Measurements from ENCODE around the gene TUBGCP2.

The TUBGCP2 gene

GRCh38 chr10:133303206-133303605 is 5.5 kb downstream of the TUBGCP2 start:
- no peak for DNase-seq (ENCODE audit: low read depth in 2 of 2, low spot score in 1 of 2)

DNA sequence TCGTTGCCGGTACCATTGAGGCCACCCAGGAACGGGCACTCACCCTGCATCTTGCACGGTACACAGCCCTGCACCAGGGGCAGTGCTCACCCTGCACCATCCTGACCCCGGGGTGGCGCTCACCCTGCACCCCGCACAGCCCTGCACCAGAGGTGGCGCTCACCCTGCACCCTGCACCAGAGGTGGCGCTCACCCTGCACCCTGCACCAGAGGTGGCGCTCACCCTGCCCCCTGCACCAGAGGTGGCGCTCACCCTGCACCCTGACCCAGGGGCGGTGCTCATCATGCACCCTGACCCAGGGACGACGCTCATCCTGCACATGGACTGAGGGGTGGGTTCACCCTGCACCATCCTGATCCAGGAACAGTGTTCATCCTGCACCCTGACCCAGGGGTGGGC is 6.4 kb downstream of the TUBGCP2 start:
- DNase-seq (ENCODE audit: low read depth in 2 of 2, low spot score in 1 of 2): no peak

DNA sequence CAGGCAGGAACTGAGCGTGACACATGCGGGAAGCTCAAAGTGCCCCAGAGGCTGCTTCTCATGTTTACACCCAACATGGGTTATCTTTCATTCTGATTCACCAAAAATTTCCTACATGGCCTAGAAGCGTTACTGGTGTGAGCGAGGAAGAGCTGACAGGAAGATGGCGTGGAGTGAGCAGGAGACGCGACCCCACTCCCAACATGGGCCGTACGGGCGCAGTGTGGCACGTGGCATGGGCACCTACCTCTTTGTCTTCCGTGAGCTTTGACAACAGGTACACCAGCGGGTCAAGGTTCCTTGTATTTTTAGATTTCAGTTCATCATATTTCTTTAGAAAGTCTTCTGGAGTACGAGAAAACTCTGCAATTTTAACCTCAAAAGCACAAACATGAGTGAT is 8.9 kb downstream of the TUBGCP2 start:
- DNase-seq (ENCODE audit: low read depth in 2 of 2, low spot score in 1 of 2): no peak

- DNase-seq (ENCODE audit: low read depth in 2 of 2, low spot score in 1 of 2): no peak
These were observed 9.4 kb downstream of the TUBGCP2 start for GRCh38 chr10:133299224-133299623.

DNA sequence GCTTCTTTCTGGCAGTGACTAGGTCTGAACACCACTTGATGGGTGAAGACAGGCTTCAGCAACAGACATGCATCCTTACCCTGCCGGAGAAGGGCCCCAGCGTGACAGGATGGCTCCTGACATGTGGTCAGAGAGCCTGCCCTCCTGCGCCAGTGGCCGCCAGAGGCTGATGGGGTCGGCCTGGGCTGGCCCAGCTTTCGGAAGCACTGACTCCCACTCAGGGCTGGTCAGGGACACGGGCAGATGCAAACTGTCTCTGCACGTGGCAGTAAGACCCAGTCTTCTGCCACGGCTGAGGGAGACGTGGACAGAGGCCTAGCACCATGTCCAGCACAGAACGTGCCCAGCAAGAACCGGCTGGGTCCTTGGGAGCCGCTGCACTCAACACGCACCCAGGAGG is 10.2 kb downstream of the TUBGCP2 start:
- no peak for DNase-seq (ENCODE audit: low read depth in 2 of 2, low spot score in 1 of 2)

GRCh38 chr10:133297504-133297903 is 11.2 kb downstream of the TUBGCP2 start:
- no peak for DNase-seq (ENCODE audit: low read depth in 2 of 2, low spot score in 1 of 2)

DNA sequence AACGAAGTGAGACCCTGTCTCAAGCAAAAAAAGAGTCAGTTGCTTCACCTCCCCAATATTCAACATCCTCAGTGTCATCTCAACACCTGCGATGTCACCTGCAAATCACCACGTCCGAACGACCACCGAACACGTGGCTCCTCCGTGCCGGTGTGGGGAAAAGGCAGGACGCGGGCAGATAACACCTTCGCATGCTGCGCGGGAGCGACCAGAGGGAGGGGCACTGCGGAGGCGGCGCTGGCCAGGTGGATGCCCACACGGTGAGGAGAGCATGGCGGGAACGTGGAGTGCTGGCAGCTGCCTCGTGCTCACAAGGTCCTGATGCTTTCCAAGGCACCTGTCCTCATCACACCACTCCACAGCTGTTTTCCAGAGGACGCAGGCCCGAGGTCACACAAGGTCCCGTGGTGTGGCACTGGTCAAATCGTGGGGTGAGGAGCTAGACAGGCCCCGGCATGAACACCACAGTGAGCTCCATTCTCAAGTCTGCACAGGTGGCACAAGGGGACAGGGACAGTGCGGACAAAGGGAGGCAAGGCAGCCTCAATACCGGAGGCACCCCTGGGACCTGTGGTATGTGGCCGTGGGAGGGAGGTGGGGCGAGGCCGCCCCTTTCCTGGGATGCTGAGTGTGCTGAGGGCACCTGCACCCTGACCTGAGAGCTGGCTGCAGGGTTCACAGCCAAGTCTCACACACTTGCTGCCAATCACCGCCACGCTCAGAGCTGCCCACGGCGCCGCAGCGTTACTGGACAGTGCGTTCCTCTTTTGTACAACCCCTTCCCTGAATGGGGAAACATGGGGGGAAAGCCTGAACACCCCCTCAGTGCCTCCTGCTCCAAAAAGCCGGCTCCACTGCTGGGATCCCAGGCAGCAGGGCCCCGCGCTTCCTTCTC is 13.0 kb downstream of the TUBGCP2 start:
- no peak for DNase-seq (ENCODE audit: low read depth in 2 of 2, low spot score in 1 of 2)

GRCh38 chr10:133294189-133294588 is 14.5 kb downstream of the TUBGCP2 start:
- DNase-seq (ENCODE audit: low read depth in 2 of 2, low spot score in 1 of 2): no peak

- DNase-seq (ENCODE audit: low read depth in 2 of 2, low spot score in 1 of 2): no peak
These were observed 14.9 kb downstream of the TUBGCP2 start for GRCh38 chr10:133293810-133294119.

GRCh38 chr10:133292919-133293809 is 15.5 kb downstream of the TUBGCP2 start:
- no peak for DNase-seq (ENCODE audit: low read depth in 2 of 2, low spot score in 1 of 2)

DNA sequence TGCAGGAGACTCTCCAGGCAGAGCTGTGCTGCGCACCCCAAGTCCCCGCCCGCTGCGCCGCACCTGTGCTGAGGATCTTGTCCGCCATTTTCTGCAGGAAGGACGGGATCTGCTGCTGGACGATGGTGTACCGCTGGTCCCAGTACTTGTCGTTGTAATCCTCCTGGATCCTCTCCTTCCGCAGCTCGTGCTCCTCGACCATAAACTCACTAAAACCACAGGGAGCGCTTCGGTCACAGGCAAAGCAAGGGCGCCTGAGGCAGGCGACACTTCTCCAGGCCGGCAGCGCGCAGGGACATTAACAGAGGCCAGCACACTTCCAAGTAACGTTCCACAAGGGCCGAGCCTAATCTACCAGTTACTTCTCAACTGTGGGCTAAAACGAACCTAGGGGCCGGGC is 18.9 kb downstream of the TUBGCP2 start:
- DNase-seq (ENCODE audit: low read depth in 2 of 2, low spot score in 1 of 2): no peak

DNA sequence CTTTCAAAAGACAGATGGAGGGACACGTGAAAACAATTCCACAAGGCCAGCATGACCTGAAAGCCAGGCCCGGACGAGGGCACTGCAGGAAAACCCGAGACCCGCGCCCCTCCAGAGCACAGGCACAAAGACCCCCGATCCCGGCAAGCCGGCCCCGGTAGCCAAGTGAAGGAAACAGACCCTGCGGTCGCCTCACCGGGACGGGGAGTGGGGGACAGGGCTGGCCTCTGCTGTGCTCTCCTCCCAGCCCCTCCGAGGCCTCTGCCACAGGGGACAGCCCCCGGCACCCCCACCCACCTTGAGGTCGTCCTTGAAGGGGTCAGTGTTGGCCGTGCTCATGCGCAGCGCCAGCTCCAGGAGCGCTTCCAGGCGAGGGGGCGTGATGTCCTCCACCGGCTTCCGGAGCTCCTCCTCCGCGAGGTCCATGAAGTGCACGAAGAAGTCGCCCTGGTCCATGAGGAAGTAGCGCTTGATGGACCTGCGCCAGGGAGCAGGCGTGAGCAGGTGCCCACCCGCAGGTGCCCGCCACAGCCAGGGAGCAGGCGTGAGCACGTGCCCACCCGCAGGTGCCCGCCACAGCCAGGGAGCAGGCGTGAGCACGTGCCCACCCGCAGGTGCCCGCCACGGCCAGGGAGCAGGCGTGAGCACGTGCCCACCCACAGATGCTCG is 20.7 kb downstream of the TUBGCP2 start:
- no peak for DNase-seq (ENCODE audit: low read depth in 2 of 2, low spot score in 1 of 2)

- no peak for DNase-seq (ENCODE audit: low read depth in 2 of 2, low spot score in 1 of 2)
These were observed 22.3 kb downstream of the TUBGCP2 start for GRCh38 chr10:133286366-133286765.

- DNase-seq (ENCODE audit: low read depth in 2 of 2, low spot score in 1 of 2): no peak
These were observed 23.5 kb downstream of the TUBGCP2 start for GRCh38 chr10:133285217-133285616.

- DNase-seq (ENCODE audit: low read depth in 2 of 2, low spot score in 1 of 2): no peak
These were observed 24.7 kb downstream of the TUBGCP2 start for GRCh38 chr10:133283931-133284330.

DNA sequence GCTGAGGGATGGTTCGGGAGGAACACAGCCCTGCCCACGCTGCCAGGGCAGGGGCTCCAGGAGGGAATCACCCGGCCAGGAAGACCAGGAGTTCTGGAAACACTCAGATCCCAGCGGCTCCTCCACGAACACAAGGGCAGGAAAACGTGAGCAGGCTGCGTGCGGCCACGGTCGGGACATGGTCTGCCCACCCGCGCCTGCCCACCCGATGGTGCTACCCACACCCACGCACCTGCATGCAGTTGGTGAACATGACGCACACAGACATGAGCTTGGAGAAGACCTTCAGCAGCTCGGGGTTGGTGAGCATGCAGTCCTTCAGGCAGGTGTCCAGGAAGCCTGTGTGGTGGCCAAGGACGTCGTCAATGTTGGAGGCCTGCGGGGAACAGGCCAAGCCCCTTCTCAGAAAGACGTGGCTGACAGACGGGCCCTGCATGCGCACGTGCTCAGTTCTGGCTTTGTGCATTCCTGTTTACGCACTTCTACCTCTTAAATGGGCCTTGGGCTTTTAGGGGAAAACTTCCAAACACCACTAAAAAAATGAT is 25.8 kb downstream of the TUBGCP2 start:
- no peak for DNase-seq (ENCODE audit: low read depth in 2 of 2, low spot score in 1 of 2)

DNA sequence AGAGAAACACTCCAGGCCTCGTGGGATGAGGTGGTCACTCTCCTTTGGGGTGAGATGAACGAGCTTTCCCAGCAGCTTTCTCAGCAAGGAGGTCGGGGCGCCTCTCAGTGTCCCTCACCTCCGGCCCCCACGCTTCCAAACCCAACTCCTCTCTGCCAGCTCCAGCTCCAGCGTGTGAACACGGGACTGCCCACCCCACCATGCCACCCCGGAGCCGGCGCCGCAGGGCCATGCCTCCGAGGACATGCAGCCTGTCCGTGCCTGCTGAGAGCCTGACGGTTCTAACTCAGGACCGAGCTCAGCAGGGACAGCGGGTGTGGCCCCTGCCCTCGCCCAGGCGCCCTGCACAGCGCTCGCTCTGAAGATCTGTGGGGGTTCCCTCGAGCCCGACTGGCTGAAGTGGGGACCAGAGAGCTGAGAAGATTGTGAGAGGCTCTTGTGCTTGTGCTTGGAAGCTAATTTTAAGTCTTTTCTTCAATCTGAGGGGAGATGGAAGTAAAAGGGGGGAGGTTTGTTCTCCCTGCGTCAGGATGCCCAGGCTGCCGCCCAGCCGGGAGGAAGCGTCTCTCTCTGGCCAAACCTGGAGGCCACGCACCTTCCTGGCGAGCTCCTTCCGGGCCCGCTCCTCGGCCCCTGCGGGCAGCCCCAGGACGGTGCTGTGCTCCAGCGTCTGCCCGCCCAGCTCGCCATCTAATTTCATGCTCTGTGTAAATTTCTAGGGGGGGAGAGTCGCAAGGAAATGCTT is 26.9 kb downstream of the TUBGCP2 start:
- no peak for DNase-seq (ENCODE audit: low read depth in 2 of 2, low spot score in 1 of 2)

- DNase-seq (ENCODE audit: low read depth in 2 of 2, low spot score in 1 of 2): no peak
These were observed 27.6 kb downstream of the TUBGCP2 start for GRCh38 chr10:133281084-133281483.

- no peak for DNase-seq (ENCODE audit: low read depth in 2 of 2, low spot score in 1 of 2)
These were observed 28.1 kb downstream of the TUBGCP2 start for GRCh38 chr10:133280391-133281059.

Data from stimulated activated CD8-positive, alpha-beta memory T cell treated with anti-CD3 and anti-CD28 coated beads, Interleukin-4, amount 100 ng/mL, for 4 hours (primary cell).